HEK293 (cell line): Measurements from ENCODE around the gene ACOX2.

Experiments used
- CTCF ChIA-PET: fragments of 350-600 bp; formaldehyde crosslinking; extraction: SDS; loops from one replicate; lab custom pipeline; 2021; ENCODE audit warnings: antibody characterized with exemption; lab: Yijun Ruan, JAX
- POLR2A ChIA-PET: fragments of 300-600 bp; formaldehyde crosslinking; extraction: SDS; loops from one replicate; lab custom pipeline; 2020; ENCODE audit warnings: antibody characterized with exemption, inconsistent platforms; lab: Yijun Ruan, JAX
- H3K27ac ChIP-seq: fragments of 200-500 bp; sonication (Bioruptor generic); 2 replicates; pipeline ENCODE4 v1.5.1; 2014; ENCODE audit warnings: low read depth, low read length, control low read depth, inconsistent platforms; ENCODE audit errors: extremely low read depth
- H3K36me3 ChIP-seq, 2 experiments: fragments of 200-500 bp in 1 of 2; sonication (Bioruptor generic) in 1 of 2; 1 replicate in 1 of 2; 2 replicates in 1 of 2; pipeline ENCODE4 v1.5.1; 2014 to 2017; ENCODE audit warnings: inconsistent platforms in 2 of 2, low read length in 2 of 2; ENCODE audit not compliant: control insufficient read depth in 2 of 2, insufficient read depth in 1 of 2
- H3K4me1 ChIP-seq: fragments of 200-500 bp; sonication (Bioruptor generic); 2 replicates; pipeline ENCODE4 v1.5.1; 2014; ENCODE audit warnings: mild to moderate bottlenecking, low read length, inconsistent platforms; ENCODE audit not compliant: control insufficient read depth, insufficient read depth
- H3K4me3 ChIP-seq: 2 replicates; pipeline ENCODE4 v1.5.1; 2011; ENCODE audit warnings: low read depth, mild to moderate bottlenecking, control low read depth, low read length, moderate library complexity
- H3K9me3 ChIP-seq: fragments of 200-500 bp; sonication (Bioruptor generic); 2 replicates; pipeline ENCODE4 v1.5.1; 2014; ENCODE audit warnings: low read depth, low read length, inconsistent platforms; ENCODE audit not compliant: control insufficient read depth, insufficient read depth
- ATF2 ChIP-seq: fragments of 450-650 bp; formaldehyde crosslinking; IDR thresholded peaks from 2 replicates; pipeline ENCODE4 v1.5.1; 2016; ENCODE audit warnings: missing biosample characterization, missing genetic modification characterization, low read depth
- KLF10 ChIP-seq: fragments of 450-650 bp; IDR thresholded peaks from 2 replicates; pipeline ENCODE4 v1.5.1; 2018; ENCODE audit warnings: missing biosample characterization, mild to moderate bottlenecking, missing genetic modification characterization
- KLF9 ChIP-seq: fragments of 450-650 bp; formaldehyde crosslinking; IDR thresholded peaks from 2 replicates; pipeline ENCODE4 v1.5.1; 2016; ENCODE audit warnings: missing biosample characterization, missing genetic modification characterization, low read depth
- PRDM1 ChIP-seq: fragments of 450-650 bp; formaldehyde crosslinking; IDR thresholded peaks from 2 replicates; pipeline ENCODE4; 2016; ENCODE audit warnings: missing biosample characterization, missing genetic modification characterization
- SP3 ChIP-seq: fragments of 450-650 bp; formaldehyde crosslinking; IDR thresholded peaks from 2 replicates; pipeline ENCODE4 v1.5.1; 2016; ENCODE audit warnings: missing biosample characterization, missing genetic modification characterization
- YY2 ChIP-seq: fragments of 450-650 bp; formaldehyde crosslinking; IDR thresholded peaks from 2 replicates; pipeline ENCODE4 v1.5.1; 2016; ENCODE audit warnings: missing biosample characterization, missing genetic modification characterization
- ZIC2 ChIP-seq: fragments of 450-650 bp; formaldehyde crosslinking; IDR thresholded peaks from 2 replicates; pipeline ENCODE4 v1.5.1; 2016; ENCODE audit warnings: missing biosample characterization, missing genetic modification characterization
- ZNF2 ChIP-seq: fragments of 450-650 bp; formaldehyde crosslinking; IDR thresholded peaks from 2 replicates; pipeline ENCODE4 v1.5.1; 2016; ENCODE audit warnings: missing biosample characterization, missing genetic modification characterization
- ZNF214 ChIP-seq: fragments of 450-650 bp; formaldehyde crosslinking; IDR thresholded peaks from 2 replicates; pipeline ENCODE4 v1.5.1; 2017; ENCODE audit warnings: missing biosample characterization, mild to moderate bottlenecking, missing genetic modification characterization, borderline replicate concordance
- ZNF221 ChIP-seq: fragments of 450-650 bp; formaldehyde crosslinking; IDR thresholded peaks from 2 replicates; pipeline ENCODE4 v1.5.1; 2017; ENCODE audit warnings: missing biosample characterization, missing genetic modification characterization, borderline replicate concordance
- ZNF350 ChIP-seq: fragments of 450-650 bp; formaldehyde crosslinking; IDR thresholded peaks from 2 replicates; pipeline ENCODE4 v1.5.0; 2017; ENCODE audit warnings: missing biosample characterization, mild to moderate bottlenecking, missing genetic modification characterization
- ZNF366 ChIP-seq: fragments of 450-650 bp; formaldehyde crosslinking; conservative IDR thresholded peaks from 2 replicates; pipeline ENCODE4 v1.5.1; 2016; ENCODE audit warnings: missing biosample characterization, missing genetic modification characterization
- ZNF449 ChIP-seq: fragments of 450-650 bp; formaldehyde crosslinking; IDR thresholded peaks from 2 replicates; pipeline ENCODE4 v1.5.1; 2017; ENCODE audit warnings: missing biosample characterization, mild to moderate bottlenecking, missing genetic modification characterization, moderate library complexity
- ZNF518A ChIP-seq: fragments of 450-650 bp; formaldehyde crosslinking; conservative IDR thresholded peaks from 2 replicates; pipeline ENCODE4 v1.5.1; 2016; ENCODE audit warnings: low read depth, missing biosample characterization, missing genetic modification characterization
- ZNF521 ChIP-seq: fragments of 450-650 bp; formaldehyde crosslinking; IDR thresholded peaks from 2 replicates; pipeline ENCODE4 v1.5.1; 2017; ENCODE audit warnings: missing biosample characterization, mild to moderate bottlenecking, missing genetic modification characterization
- ZNF548 ChIP-seq: fragments of 450-650 bp; formaldehyde crosslinking; IDR thresholded peaks from 2 replicates; pipeline ENCODE4 v1.5.1; 2016; ENCODE audit warnings: missing biosample characterization, missing genetic modification characterization
- ZNF600 ChIP-seq: fragments of 450-650 bp; formaldehyde crosslinking; IDR thresholded peaks from 2 replicates; pipeline ENCODE4 v1.5.1; 2016; ENCODE audit warnings: missing biosample characterization, missing genetic modification characterization
- ZNF626 ChIP-seq: fragments of 450-650 bp; sonication (Bioruptor Pico); formaldehyde crosslinking; IDR thresholded peaks from 2 replicates; pipeline ENCODE4 v1.5.1; 2018; ENCODE audit warnings: missing biosample characterization, missing genetic modification characterization, inconsistent platforms
- ZNF658 ChIP-seq: fragments of 450-650 bp; formaldehyde crosslinking; IDR thresholded peaks from 2 replicates; pipeline ENCODE4; 2016; ENCODE audit warnings: missing biosample characterization, missing genetic modification characterization
- ZNF664 ChIP-seq: fragments of 450-650 bp; formaldehyde crosslinking; IDR thresholded peaks from 2 replicates; pipeline ENCODE4 v1.5.1; 2016; ENCODE audit warnings: missing biosample characterization, missing genetic modification characterization
- ZNF670 ChIP-seq: fragments of 450-650 bp; formaldehyde crosslinking; IDR thresholded peaks from 2 replicates; pipeline ENCODE4 v1.5.1; 2016; ENCODE audit warnings: missing biosample characterization, missing genetic modification characterization, low read depth
- ZNF768 ChIP-seq: fragments of 450-650 bp; formaldehyde crosslinking; IDR thresholded peaks from 2 replicates; pipeline ENCODE4 v1.5.1; 2018; ENCODE audit warnings: missing biosample characterization, mild to moderate bottlenecking, missing genetic modification characterization
- TF ChIP-seq, protein P1 (sequence below): fragments of 450-650 bp; formaldehyde crosslinking; conservative IDR thresholded peaks from 2 replicates; pipeline ENCODE4 v1.5.1; 2016; ENCODE audit warnings: low read depth, missing biosample characterization, missing genetic modification characterization

The ACOX2 gene

DNA sequence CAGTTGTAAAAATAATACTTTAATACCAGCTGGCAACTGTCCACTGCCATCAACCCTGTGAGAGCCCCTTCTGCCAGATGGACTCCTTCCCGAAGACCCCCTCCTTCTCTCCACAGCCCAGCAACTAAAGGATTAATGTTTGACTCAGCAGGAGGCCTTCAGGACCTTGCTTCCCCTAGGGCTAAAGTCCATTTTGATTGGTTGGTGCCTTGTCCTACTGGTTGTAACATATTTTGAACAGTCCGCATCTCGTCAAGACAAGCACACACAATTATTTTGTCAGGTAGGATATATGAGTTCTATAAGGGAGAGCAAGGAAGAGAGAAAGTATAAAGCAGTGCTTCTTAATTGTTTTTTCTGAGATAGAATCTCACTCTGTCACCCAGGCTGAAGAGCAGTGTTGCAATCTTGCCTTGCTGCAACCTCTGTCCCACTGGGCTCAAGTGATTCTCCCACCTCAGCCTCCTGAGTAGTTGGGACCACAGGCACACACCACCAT lies 18.6 kb downstream of the ACOX2 start:
- ChIA-PET POLR2A (interaction anchor here (0.7 kb wide), 1 partner anchor 12 kb away, joined by 15 read pairs; no protein-coding TSS in a partner anchor), CTCF (interaction anchor here (1.1 to 1.3 kb wide), 2 partner anchors 10 to 13 kb away, joined by 3 to 6 read pairs; no protein-coding TSS in a partner anchor)
- no peaks in the 10 kb centered on the region for H3K4me1 ChIP-seq
- H3K9me3 ChIP-seq, result no peaks in the 10 kb centered on the region
- TF ChIP-seq SP3 (tag by site-specific recombination), result no peak
- TF ChIP-seq ZIC2 (tag by site-specific recombination), result 0 out of 2 replicates have a peak, but pooled peaks have one; percentile 19
- TF ChIP-seq PRDM1 (tag by site-specific recombination), result no peak
- TF ChIP-seq ZNF664 (tag by site-specific recombination), result peak; percentile 60
- no peak for TF ChIP-seq ZNF600 (tag by site-specific recombination)
- TF ChIP-seq ZNF366 (tag by site-specific recombination), result no peak
- TF ChIP-seq ZNF518A (tag by site-specific recombination), result no peak
- TF ChIP-seq ZNF768 (tag by site-specific recombination), result no peak
- TF ChIP-seq ZNF221, result no peak
- no peak for TF ChIP-seq ZNF449 (tag by site-specific recombination)
- no peak for TF ChIP-seq ZNF2
- TF ChIP-seq, protein P1, sequence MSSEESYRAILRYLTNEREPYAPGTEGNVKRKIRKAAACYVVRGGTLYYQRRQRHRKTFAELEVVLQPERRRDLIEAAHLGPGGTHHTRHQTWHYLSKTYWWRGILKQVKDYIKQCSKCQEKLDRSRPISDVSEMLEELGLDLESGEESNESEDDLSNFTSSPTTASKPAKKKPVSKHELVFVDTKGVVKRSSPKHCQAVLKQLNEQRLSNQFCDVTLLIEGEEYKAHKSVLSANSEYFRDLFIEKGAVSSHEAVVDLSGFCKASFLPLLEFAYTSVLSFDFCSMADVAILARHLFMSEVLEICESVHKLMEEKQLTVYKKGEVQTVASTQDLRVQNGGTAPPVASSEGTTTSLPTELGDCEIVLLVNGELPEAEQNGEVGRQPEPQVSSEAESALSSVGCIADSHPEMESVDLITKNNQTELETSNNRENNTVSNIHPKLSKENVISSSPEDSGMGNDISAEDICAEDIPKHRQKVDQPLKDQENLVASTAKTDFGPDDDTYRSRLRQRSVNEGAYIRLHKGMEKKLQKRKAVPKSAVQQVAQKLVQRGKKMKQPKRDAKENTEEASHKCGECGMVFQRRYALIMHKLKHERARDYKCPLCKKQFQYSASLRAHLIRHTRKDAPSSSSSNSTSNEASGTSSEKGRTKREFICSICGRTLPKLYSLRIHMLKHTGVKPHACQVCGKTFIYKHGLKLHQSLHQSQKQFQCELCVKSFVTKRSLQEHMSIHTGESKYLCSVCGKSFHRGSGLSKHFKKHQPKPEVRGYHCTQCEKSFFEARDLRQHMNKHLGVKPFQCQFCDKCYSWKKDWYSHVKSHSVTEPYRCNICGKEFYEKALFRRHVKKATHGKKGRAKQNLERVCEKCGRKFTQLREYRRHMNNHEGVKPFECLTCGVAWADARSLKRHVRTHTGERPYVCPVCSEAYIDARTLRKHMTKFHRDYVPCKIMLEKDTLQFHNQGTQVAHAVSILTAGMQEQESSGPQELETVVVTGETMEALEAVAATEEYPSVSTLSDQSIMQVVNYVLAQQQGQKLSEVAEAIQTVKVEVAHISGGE (tag by site-specific recombination), result no peak
- TF ChIP-seq YY2, result no peak
- H3K27ac ChIP-seq, result no peak overlapping the region
- no peak overlapping the region for H3K4me3 ChIP-seq
- H3K36me3 ChIP-seq, result no peaks in the 10 kb centered on the region

- POLR2A ChIA-PET, result no interaction called here
- no peak overlapping the region for H3K4me3 ChIP-seq
- TF ChIP-seq KLF9 (no peak), KLF10 (tag by site-specific recombination) (no peak), ZNF521 (tag by site-specific recombination) (no peak), ZNF768 (tag by site-specific recombination) (no peak), ZNF658 (tag by site-specific recombination) (no peak), ZNF548 (tag by site-specific recombination) (no peak), ZNF670 (tag by site-specific recombination) (no peak), ZNF626 (tag by site-specific recombination) (no peak), ZNF350 (no peak), ZNF214 (tag by site-specific recombination) (no peak), YY2 (no peak), ATF2 (no peak)
- TF ChIP-seq, all 188 proteins: peak for 0
- Histone ChIP-seq H3K4me1 (no peaks in the 10 kb centered on the region), H3K27ac (no peak overlapping the region), H3K9me3 (no peaks in the 10 kb centered on the region), H3K36me3 (no peaks in the 10 kb centered on the region)
- CTCF ChIA-PET, result interaction anchor here (0.9 kb wide), 1 partner anchor 19 kb away, joined by 3 read pairs; no protein-coding TSS in a partner anchor
Observed at GRCh38 chr3:58514405-58514804, 22.6 kb downstream of the ACOX2 start.
